Stimulated activated CD8-positive, alpha-beta memory T cell treated with anti-CD3 and anti-CD28 coated beads, Interleukin-15, amount 100 ng/mL, for 1 hour (primary cell): ENCODE data around the gene AP3D1.
"Not testable (repeated sequence)": the region's sequence is repeated elsewhere in the genome, so short reads cannot be mapped to it uniquely, and the experiment has no call there.

Experiments
- DNase-seq: peaks from one replicate; pipeline ENCODE4 v3.0.0-alpha.2; 2020; ENCODE audit warnings: low read depth

The AP3D1 gene

GRCh38 chr19:2150794-2151338, 500 bp downstream of the AP3D1 start:
- DNase-seq, result no peak

- DNase-seq, result no peak
These were observed 1.2 kb downstream of the AP3D1 start for GRCh38 chr19:2149980-2150793.

GRCh38 chr19:2148482-2149135, 2.8 kb downstream of the AP3D1 start:
- DNase-seq, result no peak

- no peak for DNase-seq
These were observed 5.5 kb downstream of the AP3D1 start for GRCh38 chr19:2145831-2146241.

- DNase-seq, result no peak
These were observed 7.2 kb downstream of the AP3D1 start for GRCh38 chr19:2144190-2144589.

GRCh38 chr19:2142173-2142829, 9.1 kb downstream of the AP3D1 start:
- no peak for DNase-seq

- no peak for DNase-seq
These were observed 11.2 kb downstream of the AP3D1 start for GRCh38 chr19:2140138-2140569.

- no peak for DNase-seq
These were observed 11.8 kb downstream of the AP3D1 start for GRCh38 chr19:2139385-2140137.

GRCh38 chr19:2138061-2138728, 13.2 kb downstream of the AP3D1 start:
- no peak for DNase-seq

GRCh38 chr19:2136796-2137195, 14.6 kb downstream of the AP3D1 start:
- no peak for DNase-seq

- no peak for DNase-seq
These were observed 15.6 kb downstream of the AP3D1 start for GRCh38 chr19:2135474-2136402.

- no peak for DNase-seq
These were observed 18.5 kb downstream of the AP3D1 start for GRCh38 chr19:2132731-2133490.

- no peak for DNase-seq
These were observed 19.2 kb downstream of the AP3D1 start for GRCh38 chr19:2132191-2132590.

GRCh38 chr19:2131012-2131975, 20.1 kb downstream of the AP3D1 start:
- not testable (repeated sequence) for DNase-seq

- DNase-seq, result no peak
These were observed 21.2 kb downstream of the AP3D1 start for GRCh38 chr19:2129892-2130770.

- no peak for DNase-seq
These were observed 21.9 kb downstream of the AP3D1 start for GRCh38 chr19:2129486-2129885.

- no peak for DNase-seq
These were observed 22.3 kb downstream of the AP3D1 start for GRCh38 chr19:2129022-2129421.
